Activated naive CD4-positive, alpha-beta T cell treated with anti-CD3 and anti-CD28 coated beads, Interleukin-2, amount 10 ng/mL, durations not matched to agents 7 days and 5 days (primary cell): Measurements from ENCODE around the gene PRKG1.

Experiments used
- CTCF ChIA-PET: fragments of 350-600 bp; sonication (Branson Sonifier 250); formaldehyde crosslinking; loops from one replicate; lab custom pipeline; 2021; ENCODE audit warnings: antibody characterized with exemption; lab: Charles Lee
- DNase-seq: peaks from one replicate; pipeline ENCODE4 v3.0.0-alpha.2; 2020
- H3K27ac Mint-ChIP-seq: one replicate; pipeline ENCODE4 v1.8.0; 2021; ENCODE audit warnings: mild to moderate bottlenecking, moderate library complexity, mixed read lengths
- H3K27me3 Mint-ChIP-seq: one replicate; pipeline ENCODE4 v1.8.0; 2021; ENCODE audit warnings: mild to moderate bottlenecking, mixed read lengths
- H3K36me3 Mint-ChIP-seq: one replicate; pipeline ENCODE4 v1.8.0; 2021; ENCODE audit warnings: mixed read lengths
- H3K4me1 Mint-ChIP-seq: one replicate; pipeline ENCODE4 v1.8.0; 2021; ENCODE audit warnings: mixed read lengths
- H3K4me3 Mint-ChIP-seq: one replicate; pipeline ENCODE4 v1.8.0; 2021; ENCODE audit warnings: mild to moderate bottlenecking, moderate library complexity, mixed read lengths
- H3K9me3 Mint-ChIP-seq: one replicate; pipeline ENCODE4 v1.8.0; 2021; ENCODE audit warnings: mixed read lengths

Gene PRKG1

GRCh38 chr10:51224671-51225161 is 150.4 kb downstream of the PRKG1 start:
- no peaks in the 10 kb centered on the region for H3K4me1 Mint-ChIP-seq
- no peaks in the 10 kb centered on the region for H3K36me3 Mint-ChIP-seq
- H3K27me3 Mint-ChIP-seq, result no peaks in the 10 kb centered on the region
- no peaks in the 10 kb centered on the region for H3K9me3 Mint-ChIP-seq
- DNase-seq, result no peak
- H3K27ac Mint-ChIP-seq, result no peak overlapping the region
- CTCF ChIA-PET, result no interaction called here
- H3K4me3 Mint-ChIP-seq, result no peak overlapping the region

GRCh38 chr10:51227897-51228713 is 153.8 kb downstream of the PRKG1 start:
- Mint-ChIP-seq H3K27me3 (no peaks in the 10 kb centered on the region), H3K36me3 (no peaks in the 10 kb centered on the region), H3K4me3 (no peak overlapping the region), H3K9me3 (no peaks in the 10 kb centered on the region), H3K27ac (no peak overlapping the region), H3K4me1 (no peaks in the 10 kb centered on the region)
- CTCF ChIA-PET, result no interaction called here
- no peak for DNase-seq

- DNase-seq, result no peak
- H3K9me3 Mint-ChIP-seq, result no peaks in the 10 kb centered on the region
- H3K4me3 Mint-ChIP-seq, result no peak overlapping the region
- no peaks in the 10 kb centered on the region for H3K4me1 Mint-ChIP-seq
- H3K27ac Mint-ChIP-seq, result no peak overlapping the region
- CTCF ChIA-PET, result no interaction called here
- no peaks in the 10 kb centered on the region for H3K36me3 Mint-ChIP-seq
- no peaks in the 10 kb centered on the region for H3K27me3 Mint-ChIP-seq
Observed at GRCh38 chr10:51228714-51229100, 154.4 kb downstream of the PRKG1 start.

GRCh38 chr10:51230887-51231585 is 156.7 kb downstream of the PRKG1 start:
- no peak overlapping the region for H3K27ac Mint-ChIP-seq
- no peaks in the 10 kb centered on the region for H3K27me3 Mint-ChIP-seq
- H3K9me3 Mint-ChIP-seq, result no peaks in the 10 kb centered on the region
- CTCF ChIA-PET, result no interaction called here
- H3K36me3 Mint-ChIP-seq, result no peaks in the 10 kb centered on the region
- no peak for DNase-seq
- no peak overlapping the region for H3K4me3 Mint-ChIP-seq
- H3K4me1 Mint-ChIP-seq, result no peaks in the 10 kb centered on the region

- H3K27me3 Mint-ChIP-seq, result no peaks in the 10 kb centered on the region
- no peaks in the 10 kb centered on the region for H3K36me3 Mint-ChIP-seq
- CTCF ChIA-PET, result no interaction called here
- no peak for DNase-seq
- H3K9me3 Mint-ChIP-seq, result no peaks in the 10 kb centered on the region
- no peak overlapping the region for H3K4me3 Mint-ChIP-seq
- H3K27ac Mint-ChIP-seq, result no peak overlapping the region
- H3K4me1 Mint-ChIP-seq, result no peaks in the 10 kb centered on the region
Observed at GRCh38 chr10:51231754-51232153, 157.5 kb downstream of the PRKG1 start.

- H3K27me3 Mint-ChIP-seq, result no peaks in the 10 kb centered on the region
- H3K27ac Mint-ChIP-seq, result no peak overlapping the region
- CTCF ChIA-PET, result no interaction called here
- H3K9me3 Mint-ChIP-seq, result no peaks in the 10 kb centered on the region
- no peak for DNase-seq
- no peaks in the 10 kb centered on the region for H3K36me3 Mint-ChIP-seq
- no peak overlapping the region for H3K4me3 Mint-ChIP-seq
- H3K4me1 Mint-ChIP-seq, result no peaks in the 10 kb centered on the region
Observed at GRCh38 chr10:51233337-51234100, 159.2 kb downstream of the PRKG1 start.

- no peak overlapping the region for H3K27ac Mint-ChIP-seq
- no peaks in the 10 kb centered on the region for H3K4me1 Mint-ChIP-seq
- no peak for DNase-seq
- H3K27me3 Mint-ChIP-seq, result no peaks in the 10 kb centered on the region
- CTCF ChIA-PET, result no interaction called here
- H3K9me3 Mint-ChIP-seq, result no peaks in the 10 kb centered on the region
- H3K4me3 Mint-ChIP-seq, result no peak overlapping the region
- H3K36me3 Mint-ChIP-seq, result no peaks in the 10 kb centered on the region
Observed at GRCh38 chr10:51235865-51236264, 161.6 kb downstream of the PRKG1 start.

- no peak overlapping the region for H3K4me3 Mint-ChIP-seq
- no peak for DNase-seq
- no peak overlapping the region for H3K27ac Mint-ChIP-seq
- H3K9me3 Mint-ChIP-seq, result no peaks in the 10 kb centered on the region
- no peaks in the 10 kb centered on the region for H3K4me1 Mint-ChIP-seq
- H3K36me3 Mint-ChIP-seq, result no peaks in the 10 kb centered on the region
- no peaks in the 10 kb centered on the region for H3K27me3 Mint-ChIP-seq
- CTCF ChIA-PET, result no interaction called here
Observed at GRCh38 chr10:51239006-51239405, 164.7 kb downstream of the PRKG1 start.

- H3K4me1 Mint-ChIP-seq, result no peaks in the 10 kb centered on the region
- H3K36me3 Mint-ChIP-seq, result no peaks in the 10 kb centered on the region
- CTCF ChIA-PET, result no interaction called here
- H3K9me3 Mint-ChIP-seq, result no peaks in the 10 kb centered on the region
- DNase-seq, result no peak
- H3K27me3 Mint-ChIP-seq, result no peaks in the 10 kb centered on the region
- no peak overlapping the region for H3K4me3 Mint-ChIP-seq
- no peak overlapping the region for H3K27ac Mint-ChIP-seq
Observed at GRCh38 chr10:51241461-51241860, 167.2 kb downstream of the PRKG1 start.

- H3K36me3 Mint-ChIP-seq, result no peaks in the 10 kb centered on the region
- no peaks in the 10 kb centered on the region for H3K27me3 Mint-ChIP-seq
- CTCF ChIA-PET, result no interaction called here
- H3K27ac Mint-ChIP-seq, result no peak overlapping the region
- no peaks in the 10 kb centered on the region for H3K4me1 Mint-ChIP-seq
- no peak for DNase-seq
- H3K4me3 Mint-ChIP-seq, result no peak overlapping the region
- no peaks in the 10 kb centered on the region for H3K9me3 Mint-ChIP-seq
Observed at GRCh38 chr10:51242393-51242792, 168.1 kb downstream of the PRKG1 start.

- Mint-ChIP-seq H3K4me1 (no peaks in the 10 kb centered on the region), H3K9me3 (no peaks in the 10 kb centered on the region), H3K4me3 (no peak overlapping the region), H3K36me3 (no peaks in the 10 kb centered on the region), H3K27me3 (no peaks in the 10 kb centered on the region), H3K27ac (no peak overlapping the region)
- DNase-seq, result no peak
- CTCF ChIA-PET, result interaction anchor here (0.6 kb wide), 1 partner anchor 1224 kb away, joined by 3 read pairs; no protein-coding TSS in a partner anchor
Observed at GRCh38 chr10:51244309-51244708, 170.0 kb downstream of the PRKG1 start.

- DNase-seq, result no peak
- Mint-ChIP-seq H3K27ac (no peak overlapping the region), H3K4me1 (no peaks in the 10 kb centered on the region), H3K9me3 (no peaks in the 10 kb centered on the region), H3K36me3 (no peaks in the 10 kb centered on the region), H3K27me3 (no peaks in the 10 kb centered on the region), H3K4me3 (no peak overlapping the region)
- CTCF ChIA-PET, result interaction anchor here (0.6 kb wide), 1 partner anchor 1223 kb away, joined by 3 read pairs; no protein-coding TSS in a partner anchor
Observed at GRCh38 chr10:51244748-51245490, 170.6 kb downstream of the PRKG1 start.

GRCh38 chr10:51246156-51246555 is 171.9 kb downstream of the PRKG1 start:
- no peaks in the 10 kb centered on the region for H3K9me3 Mint-ChIP-seq
- H3K27ac Mint-ChIP-seq, result no peak overlapping the region
- H3K36me3 Mint-ChIP-seq, result no peaks in the 10 kb centered on the region
- H3K27me3 Mint-ChIP-seq, result no peaks in the 10 kb centered on the region
- no peak overlapping the region for H3K4me3 Mint-ChIP-seq
- H3K4me1 Mint-ChIP-seq, result no peaks in the 10 kb centered on the region
- DNase-seq, result no peak
- CTCF ChIA-PET, result no interaction called here
